Brain microvascular endothelial cell (primary cell): ENCODE measurements around the gene VPS41.

Source experiments
- DNase-seq: peaks from one replicate; pipeline ENCODE4 v3.0.0-alpha.2; 2020
- H3K27ac ChIP-seq: fragments of 250-450 bp; sonication (Bioruptor Pico); 2 replicates; pipeline ENCODE4 v1.5.1; 2020; ENCODE audit warnings: mild to moderate bottlenecking, moderate library complexity
- H3K27me3 ChIP-seq: fragments of 250-450 bp; sonication (Bioruptor Pico); replicated peaks from 2 replicates; pipeline ENCODE4 v1.5.1; 2020; ENCODE audit warnings: mild to moderate bottlenecking
- H3K36me3 ChIP-seq: fragments of 250-450 bp; sonication (Bioruptor Pico); replicated peaks from 2 replicates; pipeline ENCODE4 v1.5.1; 2020; ENCODE audit warnings: mild to moderate bottlenecking
- H3K4me3 ChIP-seq: 2 replicates; pipeline ENCODE4 v1.5.1; 2011; ENCODE audit warnings: low read depth, mild to moderate bottlenecking, control low read depth, low read length, moderate library complexity
- CTCF ChIP-seq: IDR thresholded peaks from 2 replicates; pipeline ENCODE4 v1.5.1; 2011; ENCODE audit warnings: low read depth, mild to moderate bottlenecking, moderate library complexity, low read length, control low read depth, inconsistent platforms; ENCODE audit errors: missing control alignments
- in situ Hi-C: cut with HindIII; loops from 2 replicates; pipeline ENCODE4 v1.10.0; 2017; ENCODE audit warnings: low sequenced_read_pairs, low pct_ligation_motif_present

The VPS41 gene

GRCh38 chr7:38728145-38728544 is 180.8 kb downstream of the VPS41 start:
- Histone ChIP-seq H3K36me3 (peaks cover 4% of the 10 kb centered on the region), H3K27ac (no peak overlapping the region), H3K4me3 (no peak overlapping the region), H3K27me3 (no peaks in the 10 kb centered on the region)
- TF ChIP-seq CTCF: no peak
- in situ Hi-C loops: no loop called here
- peak; percentile 14 for DNase-seq

GRCh38 chr7:38727184-38727940 is 181.6 kb downstream of the VPS41 start:
- in situ Hi-C loops: no loop called here
- no peak for DNase-seq
- no peak overlapping the region for H3K27ac ChIP-seq
- H3K36me3 ChIP-seq: peaks cover 4% of the 10 kb centered on the region
- H3K4me3 ChIP-seq: no peak overlapping the region
- no peak for TF ChIP-seq CTCF
- H3K27me3 ChIP-seq: no peaks in the 10 kb centered on the region

- no peaks in the 10 kb centered on the region for H3K27me3 ChIP-seq
- H3K4me3 ChIP-seq: no peak overlapping the region
- in situ Hi-C loops: no loop called here
- TF ChIP-seq CTCF: no peak
- H3K36me3 ChIP-seq: peaks cover 4% of the 10 kb centered on the region
- no peak overlapping the region for H3K27ac ChIP-seq
- DNase-seq: no peak
Measured at GRCh38 chr7:38723327-38723726, 185.7 kb downstream of the VPS41 start.

- Histone ChIP-seq H3K36me3 (no peaks in the 10 kb centered on the region), H3K27me3 (no peaks in the 10 kb centered on the region), H3K4me3 (no peak overlapping the region), H3K27ac (no peak overlapping the region)
- in situ Hi-C loops: no loop called here
- peak; percentile 19 for TF ChIP-seq CTCF
- DNase-seq: no peak
Measured at GRCh38 chr7:38716397-38716796, 192.6 kb downstream of the VPS41 start.

- Histone ChIP-seq H3K36me3 (no peaks in the 10 kb centered on the region), H3K27ac (no peak overlapping the region), H3K4me3 (no peak overlapping the region), H3K27me3 (no peaks in the 10 kb centered on the region)
- DNase-seq: no peak
- TF ChIP-seq CTCF: no peak
- in situ Hi-C loops: no loop called here
Measured at GRCh38 chr7:38709123-38709522, 199.9 kb downstream of the VPS41 start.

- TF ChIP-seq CTCF: no peak
- DNase-seq: no peak
Measured at GRCh38 chr7:38704751-38705150, 204.2 kb downstream of the VPS41 start.

More at GRCh38 chr7:38704751-38705150, 204.2 kb downstream of the VPS41 start:
- in situ Hi-C loops: no loop called here
- H3K27ac ChIP-seq: no peak overlapping the region
- no peak overlapping the region for H3K4me3 ChIP-seq
- H3K27me3 ChIP-seq: no peaks in the 10 kb centered on the region
- no peaks in the 10 kb centered on the region for H3K36me3 ChIP-seq
